NT2/D1 (cell line): ENCODE data around the gene CCT5.

Experiments used
- SUZ12 ChIP-seq: IDR thresholded peaks from 2 replicates; pipeline ENCODE4 v1.6.1; 2011; ENCODE audit not compliant: insufficient read length, insufficient read depth; ENCODE audit errors: extremely low read depth
- ZNF274 ChIP-seq: IDR thresholded peaks from 2 replicates; pipeline ENCODE4 v1.6.1; 2011; ENCODE audit warnings: mild to moderate bottlenecking, low read depth, low read length

DNA sequence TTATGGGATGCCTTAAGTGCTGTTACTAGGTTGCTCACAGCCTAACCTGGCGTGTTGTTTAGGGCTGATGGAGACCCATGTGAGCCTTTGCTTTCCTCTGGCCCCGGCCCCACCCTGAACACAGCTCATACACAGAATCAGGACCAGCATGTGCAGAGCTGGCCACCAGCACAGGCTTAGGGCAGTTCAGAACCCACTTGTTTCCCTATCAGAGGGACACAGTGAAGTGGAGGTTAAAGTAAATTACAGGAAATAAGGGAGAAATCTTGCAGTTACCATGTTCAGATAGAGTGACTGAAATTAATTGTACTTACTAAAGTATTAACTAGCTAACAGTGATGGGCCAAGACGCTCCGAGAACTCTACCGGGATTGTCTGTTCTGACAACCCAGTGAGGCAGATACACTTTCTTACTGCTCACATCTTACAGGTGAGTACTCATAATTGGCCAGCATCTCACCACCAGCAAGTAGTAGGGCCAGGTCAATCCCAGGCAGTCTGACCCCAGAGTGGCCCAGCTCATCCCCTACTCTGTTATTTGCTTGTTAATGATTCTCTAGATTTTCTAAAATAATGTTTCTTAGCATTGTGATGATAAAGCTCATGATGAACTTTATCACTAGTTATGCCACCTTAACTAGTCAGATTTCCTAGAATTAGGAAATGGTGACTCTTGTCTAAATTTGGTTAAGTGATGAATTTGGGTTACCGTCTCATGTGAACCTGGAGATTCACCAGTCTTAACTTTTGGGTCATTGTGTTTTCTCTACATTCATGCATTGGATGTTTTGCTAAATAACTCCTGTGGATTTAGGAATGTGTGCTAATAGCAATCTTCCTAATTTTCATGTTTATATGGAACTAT lies 15.4 kb downstream of the CCT5 start:
- no peak for TF ChIP-seq ZNF274
- TF ChIP-seq SUZ12 = no peak
